ENCODE measurements around the gene ZNF142. TPM values are rescaled to one million over a fixed set of nuclear protein-coding genes. Genes with fewer than 3 reads are reported as not detected.

ZNF142 gene
- total RNA-seq (2021), result 23.1 and 23.7 TPM in 2 replicates
- percentile 63 among the genes with signal in this experiment for Bru-seq, nascent RNA
- percentile 63 among the genes with signal in this experiment for BruChase-seq, experiment 1, labeled RNA remaining after a 2-hour chase
- BruChase-seq, experiment 2, labeled RNA remaining after a 6-hour chase, result percentile 78 among the genes with signal in this experiment
- long read RNA-seq, partial matches to known transcripts, result 6 of 7 reads
- long read RNA-seq, other reads (novel, unspliced or antisense), result 1 of 7 reads

GRCh38 chr2:218659258-218659987, at the start of gene ZNF142, which contains the start of gene BCS1L:
TSS of gene ZNF142 (minus strand) at chr2:218659623. CDS start at chr2:218656429, 3,194 bp downstream.
TSS of gene BCS1L (plus strand) at chr2:218659683. CDS start at chr2:218660988, 1,305 bp downstream.
- H4K20me1 ChIP-seq (ENCODE audit: insufficient read depth), result no peaks in the 10 kb centered on the region
- H3K4me3 ChIP-seq, result peak within 1 kb of the TSS; percentile 75
- intact Hi-C loops (cut with micrococcal nuclease; ENCODE audit: unreplicated experiment), result loop anchor here (1.0 to 10.0 kb wide), 5 partner anchors 28 to 385 kb away; partner anchors contain the start of genes AAMP, CNOT9, PNKD and USP37
- peaks cover 13% of the 10 kb centered on the region for H3K36me3 ChIP-seq (ENCODE audit: low read depth)
- peaks cover 5% of the 10 kb centered on the region; the same call in 1 of the 2 replicates for H3K4me1 ChIP-seq (replicated peaks; ENCODE audit: insufficient read depth)
- H2AFZ ChIP-seq, result peak within 1 kb of the TSS; percentile 94
- peak within 1 kb of the TSS; percentile 93 for H3K4me2 ChIP-seq
- ChIA-PET CTCF (interaction anchor here (0.5 to 2.1 kb wide), 17 partner anchors 13 to 729 kb away, joined by 3 to 15 read pairs (median 4); partner anchors contain the start of genes CNPPD1, RNF25, STK36 and TTLL4), POLR2A (ENCODE audit: unreplicated experiment) (interaction anchor here (0.6 to 0.9 kb wide), 4 partner anchors 22 to 126 kb away, joined by 3 to 14 read pairs (median 7); no protein-coding TSS in a partner anchor)
- H3K27me3 ChIP-seq (ENCODE audit: insufficient read depth, low read depth), result no peaks in the 10 kb centered on the region
- peaks cover 6% of the 10 kb centered on the region; the same call in 1 of the 2 replicates for H3F3A ChIP-seq (ENCODE audit: insufficient read depth, low read depth)
- peak; percentile 81 to 89 for DNase-seq
- H3K9me2 ChIP-seq (ENCODE audit: insufficient read depth), result no peaks in the 10 kb centered on the region
- peaks cover 31% of the 10 kb centered on the region for H3K79me2 ChIP-seq (ENCODE audit: low read depth)
- H3K27ac ChIP-seq, result peak within 1 kb of the TSS; percentile 42
- TF ChIP-seq EZH2 (IDR thresholded peaks at IDR 0.05; ENCODE audit: low read depth), result no peak
- no peak for TF ChIP-seq CTCF (conservative IDR thresholded peaks at IDR 0.05)
- no peaks in the 10 kb centered on the region for H3K9me3 ChIP-seq (ENCODE audit: insufficient read depth, low read depth)
- BruUV-seq (replicated peaks), result no TSS peak

- Histone ChIP-seq H3K4me3 (no peak overlapping the region), H3K79me2 (ENCODE audit: low read depth) (peaks cover 23% of the 10 kb centered on the region), H3K9me2 (ENCODE audit: insufficient read depth) (no peaks in the 10 kb centered on the region), H3K27ac (no peak overlapping the region), H3K9me3 (ENCODE audit: insufficient read depth, low read depth) (no peaks in the 10 kb centered on the region), H3K27me3 (ENCODE audit: insufficient read depth, low read depth) (no peaks in the 10 kb centered on the region), H3K36me3 (ENCODE audit: low read depth) (no peaks in the 10 kb centered on the region), H4K20me1 (ENCODE audit: insufficient read depth) (peaks cover 3% of the 10 kb centered on the region; the same call in 1 of the 2 replicates), H2AFZ (no peak overlapping the region), H3K4me1 (replicated peaks; ENCODE audit: insufficient read depth) (peaks cover 13% of the 10 kb centered on the region), H3F3A (ENCODE audit: insufficient read depth, low read depth) (no peaks in the 10 kb centered on the region), H3K4me2 (no peak overlapping the region)
- intact Hi-C loops (cut with micrococcal nuclease; ENCODE audit: unreplicated experiment), result no loop called here
- TF ChIP-seq EZH2 (IDR thresholded peaks at IDR 0.05; ENCODE audit: low read depth) (no peak), CTCF (conservative IDR thresholded peaks at IDR 0.05) (no peak)
- ChIA-PET CTCF (interaction anchor here (0.6 to 0.7 kb wide), 2 partner anchors 44 to 504 kb away, joined by 3 to 10 read pairs; no protein-coding TSS in a partner anchor), POLR2A (ENCODE audit: unreplicated experiment) (no interaction called here)
- BruUV-seq (replicated peaks), result no TSS peak
- no peak for DNase-seq
Observed at GRCh38 chr2:218708086-218708485, 48.7 kb upstream of the ZNF142 start.

GRCh38 chr2:218703341-218703740, 43.9 kb upstream of the ZNF142 start:
- Histone ChIP-seq H3F3A (ENCODE audit: insufficient read depth, low read depth) (no peaks in the 10 kb centered on the region), H2AFZ (no peak overlapping the region), H3K4me2 (no peak overlapping the region), H3K4me1 (replicated peaks; ENCODE audit: insufficient read depth) (no peaks in the 10 kb centered on the region), H4K20me1 (ENCODE audit: insufficient read depth) (no peaks in the 10 kb centered on the region), H3K4me3 (no peak overlapping the region), H3K9me2 (ENCODE audit: insufficient read depth) (no peaks in the 10 kb centered on the region), H3K27me3 (ENCODE audit: insufficient read depth, low read depth) (no peaks in the 10 kb centered on the region), H3K9me3 (ENCODE audit: insufficient read depth, low read depth) (no peaks in the 10 kb centered on the region), H3K27ac (no peak overlapping the region), H3K36me3 (ENCODE audit: low read depth) (no peaks in the 10 kb centered on the region), H3K79me2 (ENCODE audit: low read depth) (no peaks in the 10 kb centered on the region)
- ChIA-PET CTCF (no interaction called here), POLR2A (ENCODE audit: unreplicated experiment) (no interaction called here)
- TF ChIP-seq CTCF (conservative IDR thresholded peaks at IDR 0.05) (no peak), EZH2 (IDR thresholded peaks at IDR 0.05; ENCODE audit: low read depth) (no peak)
- intact Hi-C loops (cut with micrococcal nuclease; ENCODE audit: unreplicated experiment), result no loop called here
- no TSS peak for BruUV-seq (replicated peaks)
- no peak for DNase-seq

All from PC-9 (cell line).